ENCODE results near the gene SLC35F4. TPM values are rescaled to one million over a fixed set of nuclear protein-coding genes. Genes with fewer than 3 reads are reported as not detected.

SLC35F4 gene
- total and polyA plus RNA-seq, 2 donors from 2014 or later, result 0.30 TPM; not detected in 1

DNA sequence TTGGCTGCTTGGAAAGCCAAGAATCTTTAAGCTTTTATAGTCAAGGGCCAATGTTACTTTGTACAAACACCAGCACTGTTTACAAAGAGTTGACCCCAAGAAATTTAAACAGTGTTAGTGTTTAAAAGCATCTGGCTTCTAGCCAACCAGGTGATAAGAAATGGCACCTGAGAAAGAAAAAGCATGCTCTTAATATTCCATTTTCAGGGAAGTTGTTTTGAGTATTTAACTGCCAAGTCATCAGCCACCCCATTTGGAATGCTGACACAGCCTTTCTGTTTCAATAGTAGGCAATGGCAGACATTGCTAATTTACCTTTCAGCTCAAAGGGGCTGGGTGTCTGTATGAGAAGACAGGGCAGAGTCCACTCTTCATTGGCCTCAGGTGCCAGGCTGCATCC lies 3.7 kb upstream of the SLC35F4 start:
- DNase-seq, result no peak

GRCh38 chr14:57866199-57866705 lies 360 bp upstream of the SLC35F4 start:
- Histone ChIP-seq H3K4me1 (ENCODE audit: control insufficient read depth in 2 of 3, insufficient read depth in 2 of 3, low read depth in 1 of 3, low read length in 3 of 3) (no peaks in the 10 kb centered on the region), H3K9me3 (ENCODE audit: control insufficient read depth in 2 of 3, insufficient read depth in 1 of 3, low read length in 3 of 3) (no peaks in the 10 kb centered on the region), H3K9ac (ENCODE audit: low read length in 3 of 3) (no peak overlapping the region), H3K4me3 (ENCODE audit: low read length in 3 of 3) (no peak overlapping the region), H3K27ac (ENCODE audit: low read depth in 2 of 2, low read length in 2 of 2) (no peak overlapping the region), H3K36me3 (ENCODE audit: control insufficient read depth in 2 of 3, insufficient read depth in 3 of 3, low read length in 3 of 3) (no peaks in the 10 kb centered on the region), H3K27me3 (ENCODE audit: control insufficient read depth, insufficient read depth, low read length) (peaks cover 9% of the 10 kb centered on the region)
- DNase-seq, result peak in 1 of 5 donors; percentile 41
- no peak for TF ChIP-seq CTCF (IDR thresholded peaks at IDR 0.05; ENCODE audit: borderline replicate concordance, extremely low read depth, insufficient read depth)
- intact Hi-C loops (cut with DNase I), result no loop called here
- no peak for FAIRE-seq

More for the DNA sequence above, 3.7 kb upstream of the SLC35F4 start:
- no peaks in the 10 kb centered on the region for H3K9me3 ChIP-seq (ENCODE audit: control insufficient read depth in 2 of 3, insufficient read depth in 1 of 3, low read length in 3 of 3)
- FAIRE-seq, result no peak
- H3K4me1 ChIP-seq (ENCODE audit: control insufficient read depth in 2 of 3, insufficient read depth in 2 of 3, low read depth in 1 of 3, low read length in 3 of 3), result no peaks in the 10 kb centered on the region
- peaks cover 2% of the 10 kb centered on the region for H3K27me3 ChIP-seq (ENCODE audit: control insufficient read depth, insufficient read depth, low read length)
- H3K4me3 ChIP-seq (ENCODE audit: low read length in 3 of 3), result no peak overlapping the region
- intact Hi-C loops (cut with DNase I), result no loop called here
- H3K9ac ChIP-seq (ENCODE audit: low read length in 3 of 3), result no peak overlapping the region
- H3K27ac ChIP-seq (ENCODE audit: low read depth in 2 of 2, low read length in 2 of 2), result no peak overlapping the region
- H3K36me3 ChIP-seq (ENCODE audit: control insufficient read depth in 2 of 3, insufficient read depth in 3 of 3, low read length in 3 of 3), result no peaks in the 10 kb centered on the region
- no peak for TF ChIP-seq CTCF (IDR thresholded peaks at IDR 0.05; ENCODE audit: borderline replicate concordance, extremely low read depth, insufficient read depth)

DNA sequence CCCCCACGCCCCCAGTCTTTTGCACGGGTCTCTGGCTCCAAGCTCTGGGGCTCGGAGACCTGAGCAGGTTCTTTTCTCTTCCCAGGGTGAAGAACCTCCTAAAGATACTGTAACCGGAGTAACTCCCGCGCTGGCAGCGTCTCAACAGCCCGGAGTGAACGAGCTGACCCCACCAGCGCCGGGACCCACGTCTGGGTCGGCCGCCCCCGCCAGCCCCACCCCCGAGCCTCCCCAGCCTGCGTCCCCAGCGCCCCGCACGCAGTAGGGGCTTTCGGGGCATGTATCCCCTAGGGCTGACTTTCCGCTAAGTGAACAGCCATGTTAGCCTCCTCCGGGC lies 858 bp downstream of the SLC35F4 start:
- intact Hi-C loops (cut with DNase I), result no loop called here
- TF ChIP-seq CTCF (IDR thresholded peaks at IDR 0.05; ENCODE audit: borderline replicate concordance, extremely low read depth, insufficient read depth), result no peak
- H3K27ac ChIP-seq (ENCODE audit: low read depth in 2 of 2, low read length in 2 of 2), result no peak overlapping the region
- H3K36me3 ChIP-seq (ENCODE audit: control insufficient read depth in 2 of 3, insufficient read depth in 3 of 3, low read length in 3 of 3), result no peaks in the 10 kb centered on the region
- H3K4me1 ChIP-seq (ENCODE audit: control insufficient read depth in 2 of 3, insufficient read depth in 2 of 3, low read depth in 1 of 3, low read length in 3 of 3), result no peaks in the 10 kb centered on the region
- FAIRE-seq (no peak), DNase-seq (peak in 4 of 5 donors; percentile 11 to 53 (median 31))
- no peaks in the 10 kb centered on the region for H3K9me3 ChIP-seq (ENCODE audit: control insufficient read depth in 2 of 3, insufficient read depth in 1 of 3, low read length in 3 of 3)
- H3K4me3 ChIP-seq (ENCODE audit: low read length in 3 of 3), result peak overlapping the region in 1 of 3 donors; percentile 11
- no peak overlapping the region for H3K9ac ChIP-seq (ENCODE audit: low read length in 3 of 3)
- H3K27me3 ChIP-seq (ENCODE audit: control insufficient read depth, insufficient read depth, low read length), result peaks cover 9% of the 10 kb centered on the region

DNA sequence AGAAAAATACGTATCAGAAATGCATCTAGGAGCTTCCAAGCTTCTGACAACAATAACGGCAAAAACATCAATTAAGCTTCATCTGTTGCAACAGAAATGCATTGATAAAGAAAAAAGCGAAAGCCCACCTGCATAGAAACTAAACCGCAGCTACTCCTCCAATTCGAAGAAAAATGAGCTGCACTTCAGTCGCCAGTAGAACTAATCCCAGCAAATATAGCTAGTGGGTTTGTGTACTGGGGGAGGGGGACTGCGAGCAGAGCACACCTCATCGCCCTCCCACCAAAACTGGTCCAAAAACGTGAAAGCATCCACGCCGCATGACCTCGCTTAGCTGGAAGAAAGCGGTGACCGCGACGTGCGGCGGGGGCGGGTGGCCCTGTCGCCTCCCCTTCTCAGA lies 1.2 kb downstream of the SLC35F4 start:
- peak in 1 of 5 donors; percentile 18 for DNase-seq
- H3K9me3 ChIP-seq (ENCODE audit: control insufficient read depth in 2 of 3, insufficient read depth in 1 of 3, low read length in 3 of 3), result no peaks in the 10 kb centered on the region
- H3K4me3 ChIP-seq (ENCODE audit: low read length in 3 of 3), result no peak overlapping the region
- no peak overlapping the region for H3K27ac ChIP-seq (ENCODE audit: low read depth in 2 of 2, low read length in 2 of 2)
- peaks cover 9% of the 10 kb centered on the region for H3K27me3 ChIP-seq (ENCODE audit: control insufficient read depth, insufficient read depth, low read length)
- H3K4me1 ChIP-seq (ENCODE audit: control insufficient read depth in 2 of 3, insufficient read depth in 2 of 3, low read depth in 1 of 3, low read length in 3 of 3), result no peaks in the 10 kb centered on the region
- intact Hi-C loops (cut with DNase I), result no loop called here
- no peak overlapping the region for H3K9ac ChIP-seq (ENCODE audit: low read length in 3 of 3)
- FAIRE-seq, result no peak
- TF ChIP-seq CTCF (IDR thresholded peaks at IDR 0.05; ENCODE audit: borderline replicate concordance, extremely low read depth, insufficient read depth), result no peak
- no peaks in the 10 kb centered on the region for H3K36me3 ChIP-seq (ENCODE audit: control insufficient read depth in 2 of 3, insufficient read depth in 3 of 3, low read length in 3 of 3)

Measured in kidney (tissue), 14 donors.